HG03066 (cell line): ENCODE data around the gene CDK14.
A peak's percentile ranks its signal among the peaks of the same experiment; 100 is the strongest.

Source experiments
- ATAC-seq: cut with Tn5 transposase; IDR thresholded peaks from one replicate; pipeline ENCODE4 v1.9.1; 2021; ENCODE audit warnings: low read depth; ENCODE audit not compliant: unreplicated experiment

CDK14 gene

DNA sequence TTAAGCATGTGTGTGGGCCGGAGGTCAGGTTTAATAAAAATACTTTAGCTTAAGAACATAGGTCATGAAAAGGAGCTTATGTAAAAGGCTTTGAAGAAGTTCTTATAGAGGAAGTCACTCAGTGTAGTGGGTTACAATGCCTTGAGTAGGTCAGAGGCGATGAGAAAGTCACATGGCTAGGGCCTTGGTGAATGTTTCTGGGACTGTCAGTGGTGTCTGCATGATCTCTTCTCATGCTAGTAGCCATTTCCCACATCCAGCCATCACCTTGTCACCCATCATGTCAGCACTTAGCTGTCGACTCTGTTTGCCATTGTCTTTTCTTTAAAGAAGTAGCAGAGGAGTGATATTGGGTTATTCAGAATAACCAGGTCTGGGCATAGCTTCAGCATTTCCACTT is 236.6 kb downstream of the CDK14 start:
- no peak for ATAC-seq

DNA sequence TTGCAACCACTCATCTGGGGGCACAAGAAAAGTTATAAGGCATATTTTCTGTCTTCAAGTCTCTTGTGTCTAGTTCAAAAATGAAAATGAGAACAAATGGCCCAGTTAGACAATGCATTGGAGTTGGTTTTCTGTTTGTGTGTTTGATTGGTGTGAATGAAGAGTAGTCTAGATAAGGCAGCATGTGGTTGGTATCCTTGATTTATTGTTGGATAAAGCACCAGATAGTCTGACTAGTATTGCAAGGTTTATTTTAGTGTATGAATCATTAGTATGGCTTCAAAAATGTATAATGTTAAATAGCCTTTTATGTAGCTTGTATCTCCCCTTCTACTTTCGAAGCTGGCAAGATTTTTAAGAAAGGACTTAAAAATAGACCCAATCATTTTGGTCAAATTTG is 237.3 kb downstream of the CDK14 start:
- ATAC-seq = no peak

DNA sequence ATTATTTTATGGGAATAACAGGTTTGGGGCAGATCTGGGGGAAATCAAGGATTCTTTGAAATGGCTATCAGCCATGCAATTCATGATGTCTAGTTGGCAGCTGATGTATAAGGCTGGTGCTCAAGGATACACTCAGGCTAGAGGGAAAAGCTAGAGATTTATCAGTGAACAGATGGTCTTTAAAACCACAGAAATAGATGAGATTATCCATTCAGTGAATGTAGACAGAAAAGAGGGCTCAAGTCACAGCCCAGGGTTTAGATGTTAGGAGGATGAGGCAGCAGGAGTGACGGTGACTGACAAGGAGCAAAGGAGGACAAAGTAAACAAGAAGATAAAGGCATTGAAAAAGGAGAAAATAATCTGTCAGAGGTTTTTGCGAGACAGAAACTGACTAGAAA is 238.7 kb downstream of the CDK14 start:
- no peak for ATAC-seq

DNA sequence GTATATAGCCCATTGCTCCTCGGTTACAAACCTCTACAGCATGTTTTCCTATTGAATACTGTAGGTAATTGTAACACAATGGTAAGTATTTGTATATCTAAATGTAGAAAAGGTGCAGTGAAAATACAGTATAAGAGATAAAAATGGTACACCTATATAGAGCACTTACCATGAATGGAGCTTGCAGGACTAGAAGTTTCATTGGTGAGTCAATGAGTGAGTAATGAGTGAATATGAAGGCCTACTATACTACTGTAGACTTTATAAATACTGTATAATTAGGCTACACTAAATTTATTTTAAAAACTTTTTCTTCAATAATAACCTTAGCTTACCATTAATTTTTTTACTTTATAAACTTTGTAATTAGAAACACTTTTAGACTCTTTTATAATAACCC is 239.7 kb downstream of the CDK14 start:
- ATAC-seq = no peak

GRCh38 chr7:90836937-90837336 is 240.8 kb downstream of the CDK14 start:
- ATAC-seq = no peak

GRCh38 chr7:90838799-90839198 is 242.7 kb downstream of the CDK14 start:
- ATAC-seq = no peak

- ATAC-seq = no peak
Measured at GRCh38 chr7:90839316-90839715, 243.2 kb downstream of the CDK14 start.

- no peak for ATAC-seq
Measured at GRCh38 chr7:90839727-90840291, 243.7 kb downstream of the CDK14 start.

- no peak for ATAC-seq
Measured at GRCh38 chr7:90841759-90842429, 245.8 kb downstream of the CDK14 start.

- ATAC-seq = no peak
Measured at GRCh38 chr7:90842430-90842788, 246.3 kb downstream of the CDK14 start.

- no peak for ATAC-seq
Measured at GRCh38 chr7:90843472-90843871, 247.4 kb downstream of the CDK14 start.

DNA sequence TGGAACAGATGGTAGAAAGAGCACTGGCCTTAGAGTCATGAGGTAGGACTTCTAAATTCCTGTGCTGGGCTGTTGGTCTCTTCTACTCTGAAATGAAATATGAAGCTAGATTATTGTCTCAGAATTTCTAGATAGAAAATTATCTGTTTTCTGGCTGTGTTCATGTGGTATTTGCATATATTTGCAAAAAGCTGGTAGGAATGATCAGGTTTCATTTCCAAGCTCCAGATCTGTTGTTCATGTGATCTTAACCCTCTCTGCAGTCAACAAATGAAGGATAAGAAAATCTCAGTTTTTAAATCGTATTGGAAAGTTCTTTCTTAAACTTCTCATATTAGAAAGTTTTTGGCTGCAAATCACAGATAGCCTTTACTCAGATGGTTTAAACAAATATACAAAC is 248.3 kb downstream of the CDK14 start:
- no peak for ATAC-seq

GRCh38 chr7:90846192-90846591 is 250.1 kb downstream of the CDK14 start:
- ATAC-seq = no peak

DNA sequence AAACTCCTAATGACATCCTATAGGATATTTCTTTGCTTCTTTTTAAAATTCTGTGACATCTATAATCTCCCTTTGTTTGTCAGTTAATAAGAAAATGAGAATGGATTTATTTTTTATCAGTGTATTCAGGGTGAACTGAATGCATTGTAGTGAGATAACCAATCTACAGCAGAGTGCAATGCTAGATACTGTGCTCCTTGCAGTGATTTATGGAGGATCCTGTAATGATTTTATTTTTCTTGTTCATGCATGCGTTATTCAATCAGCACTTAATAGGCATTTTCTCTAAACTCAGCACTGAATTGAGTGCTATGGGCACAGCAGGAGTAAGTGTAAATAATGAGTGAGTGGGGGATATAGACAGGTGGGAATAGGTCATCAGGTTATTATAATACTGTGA is 253.9 kb downstream of the CDK14 start:
- no peak for ATAC-seq

DNA sequence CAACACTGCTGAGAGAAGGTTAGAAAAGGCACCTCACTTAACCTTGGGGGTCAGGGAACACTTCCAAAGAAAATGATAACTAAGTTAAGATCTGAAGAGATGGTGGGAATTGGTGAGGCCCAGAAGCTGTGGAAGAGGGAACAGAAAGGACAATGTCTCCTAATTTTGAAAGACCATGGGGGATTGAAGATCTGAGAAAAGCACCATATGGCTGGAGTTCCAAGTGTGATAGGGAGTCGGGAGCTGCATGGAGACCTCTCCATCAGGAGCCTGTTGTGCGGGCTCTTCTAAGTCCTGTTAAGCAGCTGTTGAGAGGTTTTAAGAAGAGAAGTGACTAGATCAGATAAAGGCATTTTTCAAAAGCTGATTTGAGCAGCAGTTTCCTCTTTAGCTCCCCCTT is 254.3 kb downstream of the CDK14 start:
- ATAC-seq = no peak

DNA sequence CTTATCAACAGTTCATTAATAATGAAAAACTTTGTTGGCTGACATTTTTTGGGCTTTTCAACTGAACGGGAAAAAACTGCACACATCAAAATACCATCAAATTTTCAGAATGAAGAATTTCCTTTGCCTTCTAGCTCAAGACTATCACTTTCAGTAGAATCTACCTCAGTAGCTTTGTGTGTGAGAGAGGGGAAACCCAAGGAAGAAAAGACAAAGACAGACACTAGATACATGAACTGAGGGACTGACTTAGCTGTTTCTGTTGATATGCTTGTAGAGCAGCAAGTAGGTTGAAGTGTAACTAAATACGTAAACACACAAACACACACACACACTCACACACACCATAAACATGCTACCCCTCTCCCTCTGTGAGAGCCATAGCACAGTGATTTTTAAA is 257.1 kb downstream of the CDK14 start:
- ATAC-seq = no peak

- ATAC-seq = no peak
Measured at GRCh38 chr7:90856351-90857070, 260.4 kb downstream of the CDK14 start.

DNA sequence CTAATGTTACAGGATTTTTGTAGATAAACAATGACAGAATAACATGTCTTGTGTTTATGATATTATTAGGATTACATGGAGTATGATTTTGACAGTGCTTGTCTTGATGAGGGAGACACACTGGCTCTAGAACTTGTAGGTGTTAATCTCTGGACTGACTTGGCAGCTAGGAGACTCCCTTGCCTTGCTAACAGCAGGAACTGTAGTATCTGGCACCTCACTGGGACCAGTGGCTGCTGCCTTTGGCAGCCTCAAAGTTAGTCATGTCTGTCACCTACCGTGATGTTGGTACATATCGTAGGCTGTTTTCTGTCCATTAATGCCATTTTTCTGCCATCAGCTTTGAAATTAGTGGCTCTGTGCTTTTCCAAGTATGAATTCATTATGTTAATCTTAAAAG is 261.5 kb downstream of the CDK14 start:
- ATAC-seq = no peak

- peak; percentile 66 for ATAC-seq
Measured at GRCh38 chr7:90858546-90858945, 262.4 kb downstream of the CDK14 start.

- ATAC-seq = no peak
Measured at GRCh38 chr7:90859521-90859920, 263.4 kb downstream of the CDK14 start.

DNA sequence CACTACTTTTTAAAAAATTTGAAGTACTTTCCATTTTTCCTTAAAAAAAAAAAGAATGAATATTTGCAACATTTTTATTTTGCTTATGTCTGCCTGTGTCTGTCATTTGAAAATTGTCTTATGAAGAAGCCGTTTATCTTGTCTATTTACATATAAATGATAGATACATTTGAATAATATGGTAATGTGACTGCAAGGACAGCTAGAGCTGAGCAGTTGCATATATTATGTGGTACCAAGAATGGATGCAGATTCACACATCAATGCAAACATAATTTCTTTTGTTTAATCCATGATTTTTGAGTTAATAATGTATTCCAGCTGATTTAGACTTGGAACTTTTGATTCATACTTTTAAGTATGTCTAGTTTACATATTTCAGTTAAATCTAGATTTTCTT is 268.0 kb downstream of the CDK14 start:
- no peak for ATAC-seq

- ATAC-seq = no peak
Measured at GRCh38 chr7:90869335-90869734, 273.2 kb downstream of the CDK14 start.
